ENCODE data around the gene ACAA1. TPM values are rescaled to one million over a fixed set of nuclear protein-coding genes. Genes with fewer than 3 reads are reported as not detected.

ACAA1 gene
- polyA plus RNA-seq, 1 of the 3 experiments (the other 2 are of a cell fraction) = 86.4 TPM

GRCh38 chr3:38120693-38121450 is 16.1 kb downstream of the ACAA1 start:
- no peaks in the 10 kb centered on the region for H3K9me3 ChIP-seq
- no peaks in the 10 kb centered on the region for H3K4me1 ChIP-seq (ENCODE audit: control insufficient read depth in 1 of 2, insufficient read depth in 2 of 2, low read depth in 1 of 2, low read length in 1 of 2)
- H3K9me2 ChIP-seq = no peaks in the 10 kb centered on the region
- no peaks in the 10 kb centered on the region for H3K27me3 ChIP-seq (ENCODE audit: insufficient read depth)
- peaks cover 0 to 33% of the 10 kb centered on the region in 2 experiments for H3K36me3 ChIP-seq (replicated peaks in 1 of 2; ENCODE audit: control insufficient read depth in 1 of 2, insufficient read depth in 2 of 2, low read length in 1 of 2)
- no peak for TF ChIP-seq RFX5 (IDR thresholded peaks at IDR 0.05; ENCODE audit: low read length)
- TF ChIP-seq SMC3 (IDR thresholded peaks at IDR 0.05; ENCODE audit: low read depth, low read length) = no peak
- TF ChIP-seq RAD21 (IDR thresholded peaks at IDR 0.05; ENCODE audit: low read length) = no peak
- no peak for TF ChIP-seq MEF2A (IDR thresholded peaks at IDR 0.05; ENCODE audit: borderline replicate concordance, low read depth)
- TF ChIP-seq NRF1 (IDR thresholded peaks at IDR 0.05; ENCODE audit: low read depth, low read length) = no peak
- no peak for TF ChIP-seq ELF1 (IDR thresholded peaks at IDR 0.05)
- no peak for TF ChIP-seq YY1 (IDR thresholded peaks at IDR 0.05; ENCODE audit: low read depth)
- no peak for TF ChIP-seq POLR2AphosphoS5 (IDR thresholded peaks at IDR 0.05; ENCODE audit: low read depth, low read length)
- no peak for TF ChIP-seq GATA2 (CRISPR knock-in tag; IDR thresholded peaks at IDR 0.05)
- no peak for TF ChIP-seq USF1 (IDR thresholded peaks at IDR 0.05; ENCODE audit: borderline replicate concordance, low read depth)
- TF ChIP-seq TAF1 (IDR thresholded peaks at IDR 0.05; ENCODE audit: borderline replicate concordance, low read depth, low read length) = no peak
- no peak for TF ChIP-seq CTCF (IDR thresholded peaks at IDR 0.05)
- TF ChIP-seq, protein P1, sequence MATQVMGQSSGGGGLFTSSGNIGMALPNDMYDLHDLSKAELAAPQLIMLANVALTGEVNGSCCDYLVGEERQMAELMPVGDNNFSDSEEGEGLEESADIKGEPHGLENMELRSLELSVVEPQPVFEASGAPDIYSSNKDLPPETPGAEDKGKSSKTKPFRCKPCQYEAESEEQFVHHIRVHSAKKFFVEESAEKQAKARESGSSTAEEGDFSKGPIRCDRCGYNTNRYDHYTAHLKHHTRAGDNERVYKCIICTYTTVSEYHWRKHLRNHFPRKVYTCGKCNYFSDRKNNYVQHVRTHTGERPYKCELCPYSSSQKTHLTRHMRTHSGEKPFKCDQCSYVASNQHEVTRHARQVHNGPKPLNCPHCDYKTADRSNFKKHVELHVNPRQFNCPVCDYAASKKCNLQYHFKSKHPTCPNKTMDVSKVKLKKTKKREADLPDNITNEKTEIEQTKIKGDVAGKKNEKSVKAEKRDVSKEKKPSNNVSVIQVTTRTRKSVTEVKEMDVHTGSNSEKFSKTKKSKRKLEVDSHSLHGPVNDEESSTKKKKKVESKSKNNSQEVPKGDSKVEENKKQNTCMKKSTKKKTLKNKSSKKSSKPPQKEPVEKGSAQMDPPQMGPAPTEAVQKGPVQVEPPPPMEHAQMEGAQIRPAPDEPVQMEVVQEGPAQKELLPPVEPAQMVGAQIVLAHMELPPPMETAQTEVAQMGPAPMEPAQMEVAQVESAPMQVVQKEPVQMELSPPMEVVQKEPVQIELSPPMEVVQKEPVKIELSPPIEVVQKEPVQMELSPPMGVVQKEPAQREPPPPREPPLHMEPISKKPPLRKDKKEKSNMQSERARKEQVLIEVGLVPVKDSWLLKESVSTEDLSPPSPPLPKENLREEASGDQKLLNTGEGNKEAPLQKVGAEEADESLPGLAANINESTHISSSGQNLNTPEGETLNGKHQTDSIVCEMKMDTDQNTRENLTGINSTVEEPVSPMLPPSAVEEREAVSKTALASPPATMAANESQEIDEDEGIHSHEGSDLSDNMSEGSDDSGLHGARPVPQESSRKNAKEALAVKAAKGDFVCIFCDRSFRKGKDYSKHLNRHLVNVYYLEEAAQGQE (IDR thresholded peaks at IDR 0.05; ENCODE audit: low read depth, low read length) = no peak
- TF ChIP-seq, protein P2, sequence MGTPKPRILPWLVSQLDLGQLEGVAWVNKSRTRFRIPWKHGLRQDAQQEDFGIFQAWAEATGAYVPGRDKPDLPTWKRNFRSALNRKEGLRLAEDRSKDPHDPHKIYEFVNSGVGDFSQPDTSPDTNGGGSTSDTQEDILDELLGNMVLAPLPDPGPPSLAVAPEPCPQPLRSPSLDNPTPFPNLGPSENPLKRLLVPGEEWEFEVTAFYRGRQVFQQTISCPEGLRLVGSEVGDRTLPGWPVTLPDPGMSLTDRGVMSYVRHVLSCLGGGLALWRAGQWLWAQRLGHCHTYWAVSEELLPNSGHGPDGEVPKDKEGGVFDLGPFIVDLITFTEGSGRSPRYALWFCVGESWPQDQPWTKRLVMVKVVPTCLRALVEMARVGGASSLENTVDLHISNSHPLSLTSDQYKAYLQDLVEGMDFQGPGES (IDR thresholded peaks at IDR 0.05; ENCODE audit: low read depth, low read length) = no peak
- TF ChIP-seq RXRA (IDR thresholded peaks at IDR 0.05; ENCODE audit: borderline replicate concordance, low read depth) = no peak
- TF ChIP-seq TEAD4 (IDR thresholded peaks at IDR 0.05; ENCODE audit: borderline replicate concordance, insufficient read depth) = no peak
- TF ChIP-seq NFIC (IDR thresholded peaks at IDR 0.05; ENCODE audit: borderline replicate concordance) = no peak
- no peaks in the 10 kb centered on the region for H4K20me1 ChIP-seq (ENCODE audit: insufficient read depth)
- WGBS (ENCODE audit: low lambda C conversion rate) = 88% methylated on average over 10 of the region's 11 CpGs
- H3K9ac ChIP-seq = no peak overlapping the region
- POLR2A ChIA-PET = interaction anchor here (1.0 kb wide), 1 partner anchor 16 kb away, joined by 3 read pairs; the partner anchor contains the start of gene ACAA1
- no peak overlapping the region for H3K4me2 ChIP-seq
- CTCF ChIA-PET = interaction anchor here (1.2 to 4.8 kb wide), 6 partner anchors 12 to 530 kb away, joined by 3 to 27 read pairs (median 5); partner anchors contain the start of gene XYLB
- no peak overlapping the region for H3K4me3 ChIP-seq (ENCODE audit: low read depth in 2 of 2, low read length in 1 of 2)
- H2AFZ ChIP-seq (ENCODE audit: low read depth) = no peak overlapping the region
- H3K79me2 ChIP-seq (ENCODE audit: insufficient read depth) = no peaks in the 10 kb centered on the region
- no peak for DNase-seq
- no peak overlapping the region for H3K27ac ChIP-seq (ENCODE audit: low read depth in 2 of 2, low read length in 1 of 2)
- no peaks in the 10 kb centered on the region for H3F3A ChIP-seq (replicated peaks; ENCODE audit: insufficient read depth)
